ENCODE measurements around the gene EZR. TPM values are rescaled to one million over a fixed set of nuclear protein-coding genes. Genes with fewer than 3 reads are reported as not detected.
"Not testable (repeated sequence)": the region's sequence is repeated elsewhere in the genome, so short reads cannot be mapped to it uniquely, and the experiment has no call there.

EZR gene
- total and polyA plus RNA-seq, 2 donors (not counting 1 experiment from before 2014, with no cell fraction given): 227 to 945 TPM

- Mint-ChIP-seq H3K4me3 (no peak overlapping the region), H3K9me3 (ENCODE audit: insufficient read depth) (no peaks in the 10 kb centered on the region), H3K27me3 (no peaks in the 10 kb centered on the region), H3K27ac (peak overlapping the region; percentile 70), H3K4me1 (peaks cover 23% of the 10 kb centered on the region)
- POLR2A ChIA-PET: no interaction called here
- CTCF ChIA-PET: interaction anchor here (1.2 to 1.7 kb wide), 2 partner anchors 9 to 35 kb away, joined by 3 read pairs; no protein-coding TSS in a partner anchor
- H3K4me1 ChIP-seq (ENCODE audit: control insufficient read depth in 2 of 2, insufficient read depth in 2 of 2, low read length in 2 of 2): peaks cover 17 to 24% of the 10 kb centered on the region in 2 donors
- no peak for DNase-seq
- H3K36me3 ChIP-seq (replicated peaks in 1 of 2; ENCODE audit: control extremely low read depth in 1 of 2, control insufficient read depth in 1 of 2, extremely low read depth in 1 of 2, insufficient read depth in 2 of 2, low read length in 1 of 2): no peaks in the 10 kb centered on the region
- H3K9me3 ChIP-seq (ENCODE audit: control extremely low read depth in 1 of 3, control insufficient read depth in 2 of 3, insufficient read depth in 1 of 3, low read length in 2 of 3): no peaks in the 10 kb centered on the region
- no peaks in the 10 kb centered on the region for H3K27me3 ChIP-seq (replicated peaks in 1 of 4; ENCODE audit: control extremely low read depth in 1 of 4, control insufficient read depth in 3 of 4, insufficient read depth in 4 of 4, low read length in 3 of 4)
- H3K27ac ChIP-seq (ENCODE audit: low read length in 2 of 2): no peak overlapping the region
- TF ChIP-seq EZH2 (IDR thresholded peaks at IDR 0.05; ENCODE audit: borderline replicate concordance, insufficient read depth, low read depth, low read length, poor library complexity, severe bottlenecking) (no peak), CTCF (IDR thresholded peaks at IDR 0.05) (no peak)
- no peaks in the 10 kb centered on the region for H4K20me1 ChIP-seq (ENCODE audit: control insufficient read depth, insufficient read depth, low read length, poor library complexity, severe bottlenecking)
- H3K4me2 ChIP-seq (replicated peaks; ENCODE audit: low read depth, low read length, poor library complexity, severe bottlenecking): no peak overlapping the region
- H2AFZ ChIP-seq (ENCODE audit: insufficient read depth, low read depth, low read length, poor library complexity, severe bottlenecking): no peak overlapping the region
- H3K9ac ChIP-seq (ENCODE audit: low read length): no peak overlapping the region
- H3K4me3 ChIP-seq (ENCODE audit: control extremely low read depth in 1 of 5, extremely low read depth in 1 of 5, insufficient read depth in 1 of 5, low read depth in 2 of 5, low read length in 4 of 5): no peak overlapping the region
- peaks cover 8% of the 10 kb centered on the region for H3K79me2 ChIP-seq (ENCODE audit: control insufficient read depth, insufficient read depth, low read length)
- 96% methylated on average over 9 of the region's 9 CpGs for WGBS (ENCODE audit: insufficient coverage)
- intact Hi-C loops (cut with micrococcal nuclease): no loop called here
- no peak for ATAC-seq (ENCODE audit: low read depth)
These were observed 15.7 kb upstream of the EZR start for GRCh38 chr6:158834675-158835385.

DNA sequence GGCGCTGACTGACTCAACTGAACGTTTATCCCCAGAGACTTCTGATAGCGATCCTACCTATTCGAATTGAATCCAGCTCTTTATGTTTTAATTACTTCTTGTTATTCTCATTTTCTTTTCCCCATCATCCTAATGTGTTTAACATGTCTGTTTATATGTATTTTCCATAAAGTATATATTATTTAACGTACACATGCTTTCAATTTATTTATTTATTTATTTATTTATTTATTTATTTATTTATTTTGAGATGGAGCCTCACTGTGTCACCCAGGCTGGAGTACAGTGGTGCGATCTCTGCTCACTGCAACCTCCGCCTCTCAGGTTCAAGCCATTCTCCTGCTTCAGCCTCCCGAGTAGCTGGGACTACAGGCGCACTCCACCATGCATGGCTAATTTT, 13.6 kb upstream of the EZR start:
- H3K79me2 ChIP-seq (ENCODE audit: control insufficient read depth, insufficient read depth, low read length); DNase-seq; H3K4me3 Mint-ChIP-seq; intact Hi-C loops (cut with micrococcal nuclease); ATAC-seq (ENCODE audit: low read depth); H3K4me2 ChIP-seq (replicated peaks; ENCODE audit: low read depth, low read length, poor library complexity, severe bottlenecking); H3K9me3 ChIP-seq (ENCODE audit: control extremely low read depth in 1 of 3, control insufficient read depth in 2 of 3, insufficient read depth in 1 of 3, low read length in 2 of 3); H3K9ac ChIP-seq (ENCODE audit: low read length); H3K36me3 ChIP-seq (replicated peaks in 1 of 2; ENCODE audit: control extremely low read depth in 1 of 2, control insufficient read depth in 1 of 2, extremely low read depth in 1 of 2, insufficient read depth in 2 of 2, low read length in 1 of 2); H3K9me3 Mint-ChIP-seq (ENCODE audit: insufficient read depth); H4K20me1 ChIP-seq (ENCODE audit: control insufficient read depth, insufficient read depth, low read length, poor library complexity, severe bottlenecking); H3K27ac Mint-ChIP-seq; H2AFZ ChIP-seq (ENCODE audit: insufficient read depth, low read depth, low read length, poor library complexity, severe bottlenecking); H3K27ac ChIP-seq (ENCODE audit: low read length in 2 of 2); H3K27me3 Mint-ChIP-seq; H3K27me3 ChIP-seq (replicated peaks in 1 of 4; ENCODE audit: control extremely low read depth in 1 of 4, control insufficient read depth in 3 of 4, insufficient read depth in 4 of 4, low read length in 3 of 4); H3K4me3 ChIP-seq (ENCODE audit: control extremely low read depth in 1 of 5, extremely low read depth in 1 of 5, insufficient read depth in 1 of 5, low read depth in 2 of 5, low read length in 4 of 5): not testable (repeated sequence)
- H3K4me1 ChIP-seq (ENCODE audit: control insufficient read depth in 2 of 2, insufficient read depth in 2 of 2, low read length in 2 of 2): peaks cover 18 to 26% of the 10 kb centered on the region in 2 donors
- H3K4me1 Mint-ChIP-seq: peaks cover 27% of the 10 kb centered on the region
- CTCF ChIA-PET: interaction anchor here (1.0 to 2.4 kb wide), 4 partner anchors 9 to 126 kb away, joined by 3 to 6 read pairs (median 4); partner anchors contain the start of gene EZR
- POLR2A ChIA-PET: interaction anchor here (0.8 to 1.2 kb wide), 4 partner anchors 11 to 37 kb away, joined by 3 read pairs; partner anchors contain the start of gene EZR
- 96% methylated on average over 5 of the region's 9 CpGs for WGBS (ENCODE audit: insufficient coverage)
